Measurements from ENCODE around the gene WDR81.
"Not testable (repeated sequence)": the region's sequence is repeated elsewhere in the genome, so short reads cannot be mapped to it uniquely, and the experiment has no call there.

WDR81 gene

DNA sequence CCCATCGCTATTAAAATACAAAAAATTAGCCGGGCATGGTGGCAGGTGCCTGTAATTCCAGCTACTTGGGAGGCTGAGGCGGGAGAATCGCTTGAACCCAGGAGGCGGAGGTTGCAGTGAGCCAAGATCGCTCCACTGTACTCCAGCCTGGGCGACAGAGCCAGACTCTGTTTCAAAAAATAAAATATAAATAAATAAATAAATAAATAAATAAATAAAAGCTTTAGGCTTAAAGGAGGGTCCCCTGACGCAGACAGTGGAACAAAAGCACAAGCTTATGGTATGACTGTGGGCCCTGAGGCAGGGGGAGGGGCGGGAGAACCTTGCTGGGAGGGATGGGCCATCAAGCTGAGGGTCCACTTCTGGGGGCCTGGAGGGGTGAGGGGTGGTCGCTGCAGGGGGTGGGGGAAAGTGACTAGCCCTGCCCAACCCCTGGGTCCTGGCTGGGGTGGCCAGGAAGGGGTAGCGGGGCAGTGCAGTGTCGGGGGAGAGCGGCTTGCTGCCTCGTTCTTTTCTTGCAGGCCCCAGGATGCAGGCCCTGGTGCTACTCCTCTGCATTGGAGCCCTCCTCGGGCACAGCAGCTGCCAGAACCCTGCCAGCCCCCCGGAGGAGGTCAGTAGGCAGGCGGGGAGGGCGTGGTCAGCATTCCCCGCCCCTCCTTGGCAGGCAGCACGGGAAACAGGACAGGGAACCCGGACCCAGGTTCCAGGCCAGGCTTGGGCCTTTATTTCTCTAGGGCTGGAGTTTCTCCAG lies 42.1 kb downstream of the WDR81 start:
- Histone ChIP-seq H3K27ac (no peak overlapping the region), H3K27me3 (replicated peaks) (no peaks in the 10 kb centered on the region), H3K4me3 (ENCODE audit: low read depth, low read length) (no peak overlapping the region), H3K36me3 (replicated peaks) (no peaks in the 10 kb centered on the region)
- no peak for DNase-seq
- in situ Hi-C loops (cut with HindIII; ENCODE audit: low pct_ligation_motif_present, low sequenced_read_pairs), result no loop called here
- TF ChIP-seq, protein P1, sequence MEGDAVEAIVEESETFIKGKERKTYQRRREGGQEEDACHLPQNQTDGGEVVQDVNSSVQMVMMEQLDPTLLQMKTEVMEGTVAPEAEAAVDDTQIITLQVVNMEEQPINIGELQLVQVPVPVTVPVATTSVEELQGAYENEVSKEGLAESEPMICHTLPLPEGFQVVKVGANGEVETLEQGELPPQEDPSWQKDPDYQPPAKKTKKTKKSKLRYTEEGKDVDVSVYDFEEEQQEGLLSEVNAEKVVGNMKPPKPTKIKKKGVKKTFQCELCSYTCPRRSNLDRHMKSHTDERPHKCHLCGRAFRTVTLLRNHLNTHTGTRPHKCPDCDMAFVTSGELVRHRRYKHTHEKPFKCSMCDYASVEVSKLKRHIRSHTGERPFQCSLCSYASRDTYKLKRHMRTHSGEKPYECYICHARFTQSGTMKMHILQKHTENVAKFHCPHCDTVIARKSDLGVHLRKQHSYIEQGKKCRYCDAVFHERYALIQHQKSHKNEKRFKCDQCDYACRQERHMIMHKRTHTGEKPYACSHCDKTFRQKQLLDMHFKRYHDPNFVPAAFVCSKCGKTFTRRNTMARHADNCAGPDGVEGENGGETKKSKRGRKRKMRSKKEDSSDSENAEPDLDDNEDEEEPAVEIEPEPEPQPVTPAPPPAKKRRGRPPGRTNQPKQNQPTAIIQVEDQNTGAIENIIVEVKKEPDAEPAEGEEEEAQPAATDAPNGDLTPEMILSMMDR (IDR thresholded peaks at IDR 0.05; ENCODE audit: low read depth, low read length, missing control alignments), result no peak

DNA sequence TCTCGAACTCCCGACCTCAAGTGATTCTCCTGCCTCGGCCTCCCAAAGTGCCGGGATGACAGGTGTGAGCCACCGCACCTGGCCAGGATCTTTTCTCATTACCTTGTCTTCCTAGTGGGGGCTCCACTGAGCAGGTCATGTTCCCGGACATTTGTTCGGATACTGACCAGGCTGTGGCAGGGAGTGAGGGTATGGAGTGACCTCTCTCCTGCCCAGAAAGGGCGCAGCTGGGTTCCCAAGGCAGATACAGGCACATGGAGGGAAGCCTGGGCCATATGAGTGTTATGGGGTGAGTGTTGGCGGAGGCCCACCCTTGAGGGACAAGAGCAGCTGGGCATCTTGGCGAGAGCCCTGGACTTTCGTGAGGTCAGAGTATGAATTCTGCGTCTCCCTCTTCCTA lies 42.9 kb downstream of the WDR81 start:
- Histone ChIP-seq H3K36me3 (replicated peaks) (no peaks in the 10 kb centered on the region), H3K27ac (no peak overlapping the region), H3K4me3 (ENCODE audit: low read depth, low read length) (no peak overlapping the region), H3K27me3 (replicated peaks) (no peaks in the 10 kb centered on the region)
- in situ Hi-C loops (cut with HindIII; ENCODE audit: low pct_ligation_motif_present, low sequenced_read_pairs), result no loop called here
- TF ChIP-seq, protein P1 (IDR thresholded peaks at IDR 0.05; ENCODE audit: low read depth, low read length, missing control alignments), result peak; percentile 19
- DNase-seq, result no peak

DNA sequence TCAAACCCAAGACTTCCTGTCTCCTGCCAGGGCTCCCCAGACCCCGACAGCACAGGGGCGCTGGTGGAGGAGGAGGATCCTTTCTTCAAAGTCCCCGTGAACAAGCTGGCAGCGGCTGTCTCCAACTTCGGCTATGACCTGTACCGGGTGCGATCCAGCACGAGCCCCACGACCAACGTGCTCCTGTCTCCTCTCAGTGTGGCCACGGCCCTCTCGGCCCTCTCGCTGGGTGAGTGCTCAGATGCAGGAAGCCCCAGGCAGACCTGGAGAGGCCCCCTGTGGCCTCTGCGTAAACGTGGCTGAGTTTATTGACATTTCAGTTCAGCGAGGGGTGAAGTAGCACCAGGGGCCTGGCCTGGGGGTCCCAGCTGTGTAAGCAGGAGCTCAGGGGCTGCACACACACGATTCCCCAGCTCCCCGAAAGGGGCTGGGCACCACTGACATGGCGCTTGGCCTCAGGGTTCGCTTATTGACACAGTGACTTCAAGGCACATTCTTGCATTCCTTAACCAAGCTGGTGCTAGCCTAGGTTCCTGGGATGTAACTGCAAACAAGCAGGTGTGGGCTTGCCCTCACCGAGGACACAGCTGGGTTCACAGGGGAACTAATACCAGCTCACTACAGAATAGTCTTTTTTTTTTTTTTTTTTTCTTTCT lies 45.4 kb downstream of the WDR81 start:
- Histone ChIP-seq H3K27ac (no peak overlapping the region), H3K4me3 (ENCODE audit: low read depth, low read length) (no peak overlapping the region), H3K36me3 (replicated peaks) (no peaks in the 10 kb centered on the region), H3K27me3 (replicated peaks) (no peaks in the 10 kb centered on the region)
- TF ChIP-seq, protein P1 (IDR thresholded peaks at IDR 0.05; ENCODE audit: low read depth, low read length, missing control alignments), result no peak
- in situ Hi-C loops (cut with HindIII; ENCODE audit: low pct_ligation_motif_present, low sequenced_read_pairs), result no loop called here
- no peak for DNase-seq

DNA sequence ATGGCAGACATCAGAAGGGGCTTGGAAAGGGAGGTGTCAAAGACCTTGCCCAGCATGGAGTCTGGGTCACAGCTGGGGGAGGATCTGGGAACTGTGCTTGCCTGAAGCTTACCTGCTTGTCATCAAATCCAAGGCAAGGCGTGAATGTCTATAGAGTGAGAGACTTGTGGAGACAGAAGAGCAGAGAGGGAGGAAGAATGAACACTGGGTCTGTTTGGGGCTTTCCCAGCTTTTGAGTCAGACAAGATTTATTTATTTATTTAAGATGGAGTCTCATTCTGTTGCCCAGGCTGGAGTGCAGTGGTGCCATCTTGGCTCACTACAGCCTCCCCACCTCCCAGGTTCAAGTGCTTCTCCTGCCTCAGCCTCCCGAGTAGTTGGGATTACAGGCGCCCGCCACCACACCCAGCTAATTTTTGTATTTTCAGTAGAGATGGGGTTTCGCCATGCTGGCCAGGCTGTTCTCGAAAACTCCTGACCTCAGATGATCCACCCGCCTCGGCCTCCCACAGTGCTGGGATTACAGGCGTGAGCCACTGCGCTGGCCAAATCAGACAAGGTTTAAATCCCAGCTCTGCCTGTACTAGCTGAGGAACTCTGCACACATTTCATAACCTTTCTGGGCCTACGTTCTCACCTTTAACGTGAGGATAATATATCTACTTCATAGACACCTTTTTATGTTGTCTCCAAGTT lies 48.6 kb downstream of the WDR81 start:
- in situ Hi-C loops (cut with HindIII; ENCODE audit: low pct_ligation_motif_present, low sequenced_read_pairs); DNase-seq; H3K36me3 ChIP-seq (replicated peaks); H3K27me3 ChIP-seq (replicated peaks); H3K4me3 ChIP-seq (ENCODE audit: low read depth, low read length); H3K27ac ChIP-seq: not testable (repeated sequence)

DNA sequence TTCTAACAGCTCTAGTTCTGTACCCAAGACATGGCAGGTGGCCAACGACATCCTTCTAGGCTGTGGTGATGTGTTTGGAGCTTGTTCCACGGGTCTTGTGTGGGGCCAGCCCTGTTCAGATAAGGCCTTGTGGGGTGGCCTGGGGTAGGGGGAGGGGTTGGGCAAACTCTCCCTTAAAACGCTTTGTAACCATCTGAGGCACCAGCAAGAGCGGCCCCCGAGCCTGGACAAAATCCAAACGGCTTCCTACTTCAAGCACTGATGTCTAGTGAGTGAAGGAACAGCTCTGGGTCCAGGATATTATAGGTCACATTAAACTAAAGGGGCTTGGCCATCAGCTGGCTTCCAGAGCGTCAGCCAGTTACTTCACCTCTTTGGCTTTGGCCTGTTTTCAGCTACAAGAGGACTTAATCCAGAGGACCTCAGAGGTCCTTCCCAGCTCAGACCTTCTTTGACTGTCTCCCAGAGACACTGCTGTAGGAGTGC lies 49.2 kb downstream of the WDR81 start:
- no peak overlapping the region for H3K27ac ChIP-seq
- no peaks in the 10 kb centered on the region for H3K27me3 ChIP-seq (replicated peaks)
- peaks cover 7% of the 10 kb centered on the region for H3K36me3 ChIP-seq (replicated peaks)
- no peak overlapping the region for H3K4me3 ChIP-seq (ENCODE audit: low read depth, low read length)
- no peak for DNase-seq
- in situ Hi-C loops (cut with HindIII; ENCODE audit: low pct_ligation_motif_present, low sequenced_read_pairs), result no loop called here
- TF ChIP-seq, protein P1 (IDR thresholded peaks at IDR 0.05; ENCODE audit: low read depth, low read length, missing control alignments), result no peak
